ENCODE data around the gene PMEL.
A peak's percentile ranks its signal among the peaks of the same experiment; 100 is the strongest.

GRCh38 chr12:55972911-55973598 lies 7.2 kb upstream of the PMEL start:
- TF ChIP-seq CTCF (IDR thresholded peaks at IDR 0.05): no peak
- TF ChIP-seq POLR2A (IDR thresholded peaks at IDR 0.05): peak; percentile 45 to 90
